Activated gamma-delta T cell treated with Interleukin-2 at 50 U/mL for 16 hours (primary cell): ENCODE data around the gene ADGRV1.
"Not testable (repeated sequence)": the region's sequence is repeated elsewhere in the genome, so short reads cannot be mapped to it uniquely, and the experiment has no call there.

Experiments used
- DNase-seq: peaks from one replicate; pipeline ENCODE4 v3.0.0-alpha.2; 2020

The ADGRV1 gene

DNA sequence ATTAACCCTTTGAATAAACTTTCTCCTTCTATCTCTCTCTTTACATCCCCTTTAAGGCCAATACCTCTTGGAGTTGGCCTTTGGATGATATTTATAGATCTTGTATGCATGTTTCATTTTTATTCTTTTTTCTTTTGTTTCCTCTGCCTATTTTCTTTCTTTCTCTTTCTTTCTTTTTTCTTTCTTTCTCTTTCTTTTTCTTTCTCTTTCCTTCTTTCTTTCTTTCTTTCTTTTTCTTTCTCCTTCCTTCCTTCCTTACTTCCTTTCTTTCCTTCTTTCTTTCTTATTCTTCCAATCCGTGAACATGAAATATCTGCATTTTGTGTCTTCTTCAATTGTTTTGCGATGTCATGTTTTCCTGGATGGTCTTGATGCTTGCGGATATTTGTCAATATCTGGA is 276.1 kb downstream of the ADGRV1 start:
- DNase-seq: no peak

DNA sequence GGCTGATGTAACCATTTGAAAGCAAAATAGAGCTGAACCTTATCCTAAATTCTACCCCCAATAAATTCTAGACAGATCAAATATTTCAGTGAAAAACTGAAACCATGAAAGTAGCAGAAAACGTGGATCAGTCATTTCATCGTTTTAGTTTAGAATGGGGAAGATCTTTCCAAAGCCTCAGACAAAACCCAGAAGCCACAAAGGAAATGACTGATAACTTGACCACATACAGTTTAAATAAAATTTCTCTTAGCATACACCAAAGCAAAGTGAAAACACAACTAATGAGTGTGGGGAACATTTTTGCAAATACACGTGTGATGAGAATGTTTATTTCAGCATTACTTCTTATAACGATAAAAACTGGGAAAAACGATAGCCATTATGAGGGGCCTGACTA is 284.8 kb downstream of the ADGRV1 start:
- DNase-seq: no peak

GRCh38 chr5:90844931-90845330 is 286.3 kb downstream of the ADGRV1 start:
- DNase-seq: no peak

GRCh38 chr5:90845723-90846554 is 287.3 kb downstream of the ADGRV1 start:
- no peak for DNase-seq

DNA sequence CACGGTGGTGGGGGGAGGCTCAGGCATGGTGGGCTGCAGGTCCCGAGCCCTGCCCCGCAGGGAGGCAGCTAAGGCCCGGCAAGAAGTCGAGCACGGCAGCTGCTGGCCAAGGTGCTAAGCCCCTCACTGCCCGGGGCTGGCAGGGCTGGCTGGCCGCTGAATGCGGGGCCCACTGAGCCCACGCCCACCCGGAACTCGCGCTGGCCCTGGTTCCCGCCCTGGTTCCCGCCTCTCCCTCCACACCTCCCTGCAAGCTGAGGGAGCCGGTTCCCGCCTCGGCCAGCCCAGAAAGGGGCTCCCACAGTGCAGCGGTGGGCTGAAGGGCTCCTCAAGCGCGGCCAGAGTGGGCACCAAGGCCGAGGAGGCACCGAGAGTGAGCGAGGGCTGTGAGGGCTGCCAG is 289.0 kb downstream of the ADGRV1 start:
- not testable (repeated sequence) for DNase-seq

DNA sequence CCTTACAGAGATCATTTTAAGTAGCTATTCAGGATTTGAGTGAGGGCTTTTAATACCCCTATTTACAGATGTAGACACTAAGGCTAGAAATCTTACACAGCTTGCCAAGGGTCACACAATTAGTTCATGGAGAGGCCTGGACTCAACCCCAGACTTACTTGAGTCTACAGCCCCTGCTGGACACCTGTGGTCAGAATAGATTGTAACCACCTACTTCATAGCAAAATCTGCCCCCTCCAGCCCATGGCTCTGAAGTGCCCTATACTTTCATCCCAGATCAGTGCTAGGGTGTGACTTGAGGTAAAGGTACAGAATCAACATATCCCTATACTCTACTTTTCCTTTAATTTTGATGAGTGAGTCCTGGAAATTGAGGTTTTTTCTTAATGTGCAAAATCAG is 291.3 kb downstream of the ADGRV1 start:
- no peak for DNase-seq

DNA sequence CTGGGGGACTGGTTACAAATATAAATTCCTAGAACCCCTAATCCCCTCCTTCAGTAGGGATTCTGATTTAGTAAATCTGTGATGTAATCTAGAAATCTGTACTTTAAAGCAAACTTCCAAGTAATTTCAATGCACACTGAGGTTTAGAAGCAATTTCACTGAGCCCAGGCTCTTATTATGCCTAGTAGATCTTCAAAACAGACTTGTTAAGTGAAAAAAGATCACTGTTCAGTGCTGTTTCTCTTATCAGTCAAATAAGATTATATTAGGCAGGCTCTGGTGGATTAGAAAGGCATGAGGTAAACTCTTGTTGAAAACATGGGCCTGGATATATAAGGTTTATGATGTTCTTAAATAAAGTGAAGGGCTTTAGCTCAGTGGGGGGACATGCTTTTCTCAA is 293.9 kb downstream of the ADGRV1 start:
- DNase-seq: no peak

- DNase-seq: no peak
These were observed 295.2 kb downstream of the ADGRV1 start for GRCh38 chr5:90853750-90854149.

DNA sequence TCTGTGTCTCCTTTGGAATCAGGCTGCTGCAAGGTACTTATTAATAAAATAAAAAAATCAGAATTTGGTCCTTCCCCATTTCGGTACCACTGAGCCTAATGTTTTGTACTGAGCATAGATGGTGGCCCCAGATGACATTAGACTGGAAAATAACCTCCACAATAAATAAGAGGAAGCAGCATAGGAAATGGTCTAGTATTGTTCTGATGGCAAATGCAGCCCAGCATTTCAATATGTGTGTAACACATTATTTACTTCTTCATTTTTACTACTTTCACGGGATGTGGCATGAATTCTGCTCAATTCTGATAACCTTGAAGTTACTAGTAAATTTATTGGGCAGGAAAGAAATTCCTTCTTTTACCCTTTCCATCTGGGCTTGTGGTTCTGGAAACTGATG is 295.6 kb downstream of the ADGRV1 start:
- no peak for DNase-seq

DNA sequence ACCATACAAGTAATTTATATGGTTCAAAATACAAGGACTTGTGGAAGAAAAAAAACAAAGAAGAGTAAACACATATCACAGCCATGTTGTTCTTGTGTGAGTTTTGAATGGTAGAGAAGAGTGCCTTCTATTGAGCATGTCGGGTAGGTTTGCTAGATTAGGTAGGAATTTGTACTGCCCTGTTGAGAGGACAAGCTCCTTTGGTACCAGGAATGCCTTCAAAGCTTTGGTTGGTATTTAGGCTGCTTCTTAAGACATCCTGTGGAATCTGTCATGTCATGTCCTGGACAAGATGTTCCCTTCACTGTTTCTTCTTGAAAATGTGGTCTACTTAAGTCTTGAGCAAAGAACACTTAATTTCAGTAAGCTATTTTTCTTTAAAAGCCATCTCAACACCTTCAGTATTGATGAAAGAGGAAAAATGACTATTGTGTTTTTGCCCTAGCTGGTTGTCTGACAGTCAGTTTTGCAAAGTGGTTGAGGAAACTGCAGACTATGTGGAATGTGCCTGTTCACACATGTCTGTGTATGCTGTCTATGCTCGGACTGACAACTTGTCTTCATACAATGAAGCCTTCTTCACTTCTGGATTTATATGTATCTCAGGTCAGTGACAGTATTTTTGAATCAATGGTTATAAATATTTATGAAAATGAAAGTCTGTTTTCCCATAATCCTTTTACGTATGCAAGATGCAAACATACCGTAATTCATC is 296.9 kb downstream of the ADGRV1 start:
- no peak for DNase-seq

DNA sequence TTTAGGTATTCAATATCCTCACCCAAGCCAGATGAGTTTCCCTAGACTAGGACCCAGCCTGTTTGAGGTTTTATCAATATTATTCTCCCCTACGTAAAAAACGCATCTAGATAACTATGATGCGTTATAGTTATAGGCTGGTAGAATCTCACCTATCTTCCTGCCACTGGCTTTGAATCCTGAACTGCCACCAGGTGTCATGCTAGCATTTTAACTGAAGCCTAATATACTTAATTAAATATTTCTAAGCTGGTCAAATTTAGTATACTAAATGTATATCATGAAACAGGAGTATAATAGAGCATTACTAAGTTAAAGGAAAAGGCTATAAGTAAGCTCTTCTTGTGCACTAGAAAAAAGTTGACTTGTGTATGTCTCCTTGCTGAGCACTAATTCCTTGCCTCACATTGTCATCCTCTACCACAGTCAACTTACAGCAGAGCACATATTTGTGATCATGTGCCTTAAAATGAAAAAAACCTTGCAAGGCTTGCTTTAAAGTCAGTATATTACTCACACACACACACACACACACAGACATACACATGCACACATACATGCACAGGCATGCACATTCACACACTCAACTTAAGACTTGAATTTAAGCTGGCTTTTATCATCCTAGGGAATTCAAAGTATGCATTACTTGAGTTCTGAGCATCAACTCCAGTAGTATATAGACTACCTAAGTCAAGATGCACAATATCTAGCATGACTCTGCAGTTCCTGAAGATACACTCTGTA is 303.4 kb downstream of the ADGRV1 start:
- DNase-seq: no peak

GRCh38 chr5:90865180-90865579 is 306.6 kb downstream of the ADGRV1 start:
- no peak for DNase-seq

DNA sequence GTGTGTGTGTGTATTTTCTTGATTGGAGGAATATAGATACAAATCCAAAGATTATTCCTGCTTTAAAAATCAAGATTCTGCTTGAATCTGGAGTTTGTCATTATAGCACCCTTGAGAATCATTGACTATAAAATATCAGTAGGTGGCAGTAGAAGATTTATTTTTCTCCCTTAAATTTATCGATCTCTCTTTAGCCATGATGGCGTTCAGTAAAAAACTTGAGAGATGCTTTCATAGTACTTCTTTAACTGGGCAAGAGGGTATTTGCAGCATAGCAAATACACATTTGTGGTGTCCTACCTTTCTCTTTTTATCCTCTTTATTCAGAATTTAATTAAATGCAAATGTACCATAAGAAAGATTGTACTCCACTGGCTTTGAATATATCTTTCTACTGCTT is 307.7 kb downstream of the ADGRV1 start:
- no peak for DNase-seq

DNA sequence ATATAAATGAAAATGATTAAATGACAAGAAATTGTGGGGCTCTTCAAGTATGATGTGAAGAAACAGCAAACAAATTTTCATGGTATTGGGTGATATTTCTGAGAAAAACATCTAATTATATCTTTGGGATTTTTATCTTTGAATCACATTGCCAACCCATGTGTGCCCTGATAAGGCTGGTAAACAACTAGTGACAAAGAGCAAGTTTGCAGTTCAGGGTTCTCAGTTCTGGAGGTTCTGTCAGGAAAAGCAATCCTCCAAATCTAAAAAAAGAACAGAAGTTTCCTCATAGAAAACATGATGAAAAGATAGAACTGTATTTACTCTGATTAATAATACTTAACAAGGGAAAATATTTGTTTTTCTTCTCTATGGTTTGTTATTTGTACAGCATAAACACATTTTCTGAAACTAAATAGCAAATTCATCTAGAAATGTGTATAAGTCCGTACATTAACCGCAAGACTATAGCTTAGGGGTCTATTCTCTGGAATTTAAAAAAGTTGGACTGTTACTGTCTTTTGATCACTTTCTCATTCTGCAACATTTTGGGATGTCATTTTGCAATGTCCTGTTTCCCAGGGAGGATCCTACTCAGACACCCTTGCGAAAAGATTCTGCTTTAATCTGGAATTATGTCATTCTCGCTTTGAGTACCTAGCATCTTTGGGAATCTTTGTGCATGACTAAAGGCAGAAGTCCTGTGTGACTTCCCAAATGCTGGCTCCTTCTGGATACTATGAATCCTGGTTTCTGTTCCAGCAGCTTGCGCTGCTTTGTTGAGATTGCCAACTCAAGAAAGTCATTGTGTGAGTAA is 308.5 kb downstream of the ADGRV1 start:
- no peak for DNase-seq

DNA sequence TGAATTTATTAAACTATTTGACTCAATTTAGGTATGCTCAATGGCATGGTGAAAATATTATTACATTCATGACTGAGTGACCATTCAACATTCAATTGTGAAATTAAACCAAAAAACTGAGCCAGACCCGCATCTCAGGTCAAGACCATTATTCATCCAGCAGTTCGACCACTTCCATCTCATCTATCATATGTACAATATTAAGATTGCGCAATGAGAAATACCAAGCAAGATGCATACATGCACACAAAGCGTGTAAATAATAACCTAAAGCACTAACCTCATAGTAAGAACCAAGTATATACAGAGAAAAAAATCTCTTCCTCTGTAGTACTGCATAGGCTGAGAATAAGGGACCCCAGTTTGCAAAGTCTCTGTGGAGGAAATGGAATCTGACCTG is 310.2 kb downstream of the ADGRV1 start:
- DNase-seq: no peak

- DNase-seq: no peak
These were observed 312.9 kb downstream of the ADGRV1 start for GRCh38 chr5:90871391-90871991.

DNA sequence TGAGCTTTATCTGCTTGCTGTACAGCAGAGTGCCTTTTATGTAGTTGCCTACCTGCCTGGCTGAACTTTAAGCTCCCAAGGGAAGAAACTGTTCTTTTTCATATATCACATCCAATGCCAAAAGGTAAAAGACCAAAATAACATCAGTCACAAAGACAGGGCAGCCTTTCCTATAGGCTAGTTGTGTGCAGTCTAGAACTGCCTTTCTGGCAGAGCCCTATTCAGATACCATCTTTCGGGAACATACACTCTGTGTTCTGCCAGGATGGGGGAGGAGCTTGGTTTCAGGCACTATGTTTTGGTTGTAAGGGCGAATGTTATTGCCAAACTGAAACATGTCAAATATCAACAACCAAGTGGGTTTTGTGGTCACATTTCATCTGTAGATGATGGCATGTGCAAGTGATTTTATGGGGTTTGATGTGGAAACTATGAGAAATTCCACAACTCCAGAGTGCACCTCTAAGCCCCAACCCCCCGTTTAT is 314.5 kb downstream of the ADGRV1 start:
- DNase-seq: no peak

DNA sequence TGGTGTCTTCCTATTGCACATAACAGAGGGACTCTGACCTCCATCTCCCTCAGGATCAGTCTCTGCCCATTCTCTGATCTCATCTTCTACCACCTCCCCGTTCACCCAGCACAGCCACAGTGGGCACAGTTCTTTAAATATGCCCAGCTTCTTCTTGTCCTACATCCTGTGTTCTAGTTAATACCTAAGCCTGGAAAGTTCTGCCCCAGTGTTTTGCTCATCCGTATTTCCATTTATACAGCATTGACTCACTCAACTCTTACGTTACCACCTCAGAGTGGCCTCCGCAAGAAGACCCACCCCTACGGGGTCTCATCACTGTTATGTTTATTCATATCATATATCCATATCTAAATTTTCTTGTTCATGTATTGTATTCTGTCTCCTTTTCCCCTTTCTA is 315.5 kb downstream of the ADGRV1 start:
- DNase-seq: no peak

DNA sequence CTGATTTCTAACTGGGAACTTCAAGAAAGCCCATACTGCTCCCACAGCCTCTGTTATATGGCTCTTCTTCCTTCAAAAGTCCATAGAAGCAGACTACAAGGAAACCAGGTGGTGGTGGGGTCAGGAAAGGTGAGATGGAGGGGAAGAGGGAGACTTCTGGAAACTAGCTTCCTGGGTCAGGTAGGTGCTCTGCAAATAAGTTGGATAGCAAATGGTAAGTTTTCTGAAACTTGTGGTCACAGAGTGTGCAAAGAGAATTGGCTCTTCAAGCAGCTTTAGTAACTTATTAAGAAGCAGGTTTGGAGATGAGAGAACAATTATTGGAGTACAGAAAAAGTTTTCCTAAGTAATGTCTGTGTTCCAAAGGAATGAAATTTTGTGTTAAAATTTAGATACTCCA is 316.9 kb downstream of the ADGRV1 start:
- no peak for DNase-seq

DNA sequence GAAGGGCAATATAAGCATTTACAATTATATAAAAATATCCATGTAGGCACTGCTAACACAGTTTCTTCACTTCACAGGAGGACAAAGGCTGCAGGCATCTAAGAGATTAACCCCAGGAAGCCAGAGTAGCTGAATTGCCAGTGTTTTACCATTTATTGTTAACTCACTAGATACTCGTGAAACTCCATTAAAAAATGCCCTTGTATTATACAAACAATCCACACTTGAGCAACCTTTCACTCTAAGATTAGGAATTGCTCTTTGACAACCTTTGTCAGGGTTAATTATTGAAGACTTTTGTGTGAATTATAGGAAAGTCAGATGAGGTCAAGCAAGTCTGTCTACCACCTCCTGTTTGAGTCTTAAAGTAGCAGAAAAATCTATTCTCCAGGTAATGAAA is 317.8 kb downstream of the ADGRV1 start:
- DNase-seq: no peak

GRCh38 chr5:90877049-90877448 is 318.5 kb downstream of the ADGRV1 start:
- DNase-seq: no peak

GRCh38 chr5:90878081-90878480 is 319.5 kb downstream of the ADGRV1 start:
- DNase-seq: no peak
